Forelimb muscle (tissue), 1 donor: Measurements from ENCODE around the gene KAZN. TPM values are rescaled to one million over a fixed set of nuclear protein-coding genes. Genes with fewer than 3 reads are reported as not detected.

Experiments
- DNase-seq: peaks from one replicate; pipeline ENCODE4 v3.0.0-alpha.2; 2013; ENCODE audit warnings: low read depth
- polyA plus RNA-seq: library from polyadenylated mRNA; unstranded; fragments of 120-200 nt; gene quantifications from one replicate; pipeline ENCODE4 v1.2.1, GENCODE V29; 2013; ENCODE audit not compliant: insufficient read length

The KAZN gene
- polyA plus RNA-seq, 1 donor: 12.8 TPM

DNA sequence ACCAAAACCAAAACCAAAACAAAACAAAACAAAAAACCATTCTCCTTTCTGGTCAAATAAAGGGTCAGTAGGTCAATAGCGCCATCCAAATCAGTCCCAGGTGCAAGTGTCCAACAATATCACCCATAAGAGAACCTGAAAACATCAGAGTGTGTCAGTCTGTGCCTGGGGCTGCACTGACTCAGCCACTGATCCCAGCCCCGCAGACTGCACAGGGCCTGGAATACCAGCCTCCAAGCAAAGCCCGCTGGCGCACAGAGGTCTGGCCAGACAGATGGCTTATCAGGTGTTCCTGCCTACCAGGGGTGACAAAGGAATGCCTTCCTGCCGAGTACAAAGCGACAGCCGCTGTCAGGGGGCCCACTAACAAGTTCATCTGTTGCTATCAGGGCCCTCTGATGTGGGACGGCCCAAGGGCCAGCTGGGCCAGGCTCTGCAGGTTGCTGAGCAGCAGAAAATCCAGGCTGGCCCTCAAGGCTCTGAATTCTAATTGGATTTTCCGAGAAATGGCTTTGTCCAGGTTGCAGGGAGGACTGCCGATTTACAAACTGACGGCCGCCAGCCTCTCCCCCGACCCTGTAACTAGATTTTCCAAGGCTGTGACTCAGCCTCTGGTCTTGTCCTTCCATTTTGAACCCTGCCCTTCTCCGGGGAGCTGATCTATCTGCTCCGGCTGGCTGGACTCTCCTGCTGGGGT lies 541.3 kb downstream of the KAZN start:
- no peak for DNase-seq

DNA sequence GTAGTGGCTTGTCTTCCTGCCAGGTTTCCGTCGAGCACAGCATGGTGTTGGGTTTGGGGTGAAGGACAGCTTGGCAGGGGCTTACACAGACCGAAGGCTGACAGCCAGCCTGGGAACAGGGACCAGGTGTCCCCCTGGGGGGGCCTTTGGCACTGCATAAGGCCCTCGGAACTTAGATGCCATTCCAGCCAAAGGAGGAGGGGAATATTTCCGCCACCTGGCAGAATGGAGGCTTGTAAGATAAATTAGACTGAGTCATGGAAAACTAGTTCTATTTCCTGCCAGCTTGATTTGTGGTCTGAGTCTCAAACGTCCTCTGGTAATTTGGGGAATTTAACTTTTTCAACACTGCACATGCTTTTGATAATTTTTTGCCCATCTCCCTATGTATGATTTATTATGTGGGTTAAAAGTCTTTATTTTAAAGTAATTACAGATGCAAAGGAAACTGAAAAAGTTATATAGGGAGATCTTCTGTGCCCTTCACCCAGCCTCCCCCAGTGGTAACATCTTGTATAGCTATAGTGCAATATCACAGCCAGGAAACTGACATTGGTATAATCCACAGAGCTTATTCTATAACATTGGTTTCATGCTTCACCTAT lies 543.6 kb downstream of the KAZN start:
- DNase-seq: no peak

DNA sequence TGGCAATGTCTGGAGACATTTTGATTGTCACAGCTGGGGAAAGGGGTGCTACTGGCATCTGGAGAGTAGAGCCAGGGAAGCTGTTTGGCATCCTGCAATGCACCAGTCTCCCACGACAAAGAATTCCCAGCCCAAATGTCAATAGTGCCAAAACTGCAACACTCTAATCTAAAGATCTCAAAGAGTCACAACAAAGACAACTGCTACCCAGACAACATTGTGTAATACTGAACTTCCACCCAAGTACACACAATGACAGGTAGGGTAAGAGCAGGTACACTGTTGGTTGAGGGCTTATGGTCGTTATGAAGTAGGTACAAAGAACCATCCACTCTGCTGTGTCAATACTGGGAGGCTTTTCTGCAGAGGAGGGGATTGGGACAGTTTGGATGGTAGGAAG lies 546.8 kb downstream of the KAZN start:
- no peak for DNase-seq

DNA sequence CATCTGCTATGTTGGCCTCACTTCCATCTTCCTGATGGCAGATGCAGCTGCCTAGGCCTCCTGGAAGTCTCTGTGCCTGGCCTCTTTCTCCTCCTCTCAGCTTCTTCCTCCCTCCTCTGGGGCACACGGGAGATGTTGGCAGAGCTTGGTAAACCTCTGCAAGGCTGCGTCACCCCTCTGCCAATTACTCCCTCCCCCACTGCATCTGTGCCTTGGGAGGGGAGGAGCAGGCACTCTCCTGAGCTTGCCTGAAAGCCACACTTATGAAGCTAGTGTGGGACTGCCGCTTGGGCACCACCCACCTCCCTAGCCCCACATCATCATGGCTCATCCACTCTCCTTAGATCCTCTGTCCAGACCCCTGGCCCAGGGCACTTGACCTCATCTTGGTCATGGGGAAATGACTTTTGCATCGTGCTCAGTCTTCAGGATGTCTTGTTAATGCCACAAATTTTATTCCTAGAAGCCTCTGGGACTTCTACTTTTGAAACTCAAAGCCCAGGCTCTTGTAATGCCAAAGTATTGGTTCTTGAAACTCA lies 547.7 kb downstream of the KAZN start:
- no peak for DNase-seq

DNA sequence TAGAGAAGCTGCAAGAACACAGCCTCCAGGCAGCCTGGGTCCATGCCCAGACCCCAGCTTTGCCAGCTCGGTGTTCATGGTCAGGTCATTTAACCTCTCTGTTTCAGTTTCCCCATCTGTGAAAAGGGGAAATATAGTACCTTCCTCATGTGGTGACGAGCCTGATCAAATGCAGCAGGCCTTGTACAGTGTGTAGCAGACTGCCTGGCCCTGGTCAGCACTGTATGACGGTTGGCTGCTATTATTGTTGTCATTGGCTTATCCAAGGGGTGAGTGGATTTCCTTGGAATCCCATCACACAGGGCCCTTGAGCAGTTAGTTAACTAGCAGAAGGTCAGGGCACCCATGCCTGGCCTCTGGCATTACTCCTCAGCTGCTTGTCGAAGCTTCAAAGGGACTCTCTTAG lies 548.5 kb downstream of the KAZN start:
- DNase-seq: no peak

DNA sequence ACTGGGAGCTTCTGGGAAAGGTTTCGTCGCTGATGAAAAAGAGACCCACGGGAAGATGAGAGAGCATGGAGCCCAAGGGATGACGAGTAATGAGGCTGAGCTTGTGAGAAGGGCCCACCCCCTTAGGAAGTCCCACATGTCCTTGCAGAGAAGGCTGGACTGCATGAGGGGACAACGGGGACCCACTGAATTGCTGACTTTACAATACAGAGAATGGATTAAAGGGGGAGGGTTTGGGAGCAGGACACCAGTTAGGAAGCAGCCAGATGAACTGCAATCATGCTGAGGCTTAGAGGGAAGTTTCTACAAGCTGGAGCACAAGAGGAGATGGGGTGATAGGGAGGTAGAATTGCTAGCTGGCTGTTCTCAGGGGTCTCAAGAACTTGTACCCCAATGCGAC lies 549.5 kb downstream of the KAZN start:
- no peak for DNase-seq

DNA sequence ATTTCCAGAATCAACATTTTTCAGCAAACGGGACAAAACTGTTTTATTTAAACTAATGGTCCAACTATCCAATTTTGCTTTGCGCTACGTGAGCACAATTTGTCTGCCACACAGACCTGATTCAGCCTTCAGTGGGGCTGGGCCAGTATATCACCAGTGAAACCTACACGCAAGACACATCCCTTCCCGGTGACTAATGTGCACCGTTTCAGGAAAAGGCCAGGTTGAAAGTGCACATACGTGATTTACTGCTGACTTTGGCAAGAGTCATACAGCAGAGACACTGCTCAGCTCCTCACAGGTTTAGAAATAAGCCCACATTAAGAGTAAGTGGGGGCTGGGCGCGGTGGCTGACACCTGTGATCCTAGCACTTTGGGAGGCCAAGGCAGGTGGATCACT lies 550.0 kb downstream of the KAZN start:
- no peak for DNase-seq

DNA sequence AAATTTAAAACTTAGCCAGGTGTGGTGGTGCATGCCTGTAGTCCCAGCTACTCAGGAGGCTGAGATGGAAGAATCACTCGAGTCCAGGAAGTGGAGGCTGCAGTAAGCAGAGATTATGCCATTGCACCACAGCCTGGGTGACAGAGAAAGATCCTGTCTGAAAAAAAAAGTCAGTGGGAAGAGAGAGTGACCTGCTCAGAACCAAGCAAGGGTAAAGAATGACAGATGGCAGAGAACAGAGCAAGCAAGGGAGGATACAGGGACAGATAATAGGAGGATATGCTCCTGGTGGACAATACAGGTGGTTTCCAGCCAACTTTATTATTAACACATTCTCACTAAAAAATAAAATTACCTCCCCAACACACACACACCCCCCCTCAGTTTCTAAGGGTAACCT lies 550.5 kb downstream of the KAZN start:
- no peak for DNase-seq

DNA sequence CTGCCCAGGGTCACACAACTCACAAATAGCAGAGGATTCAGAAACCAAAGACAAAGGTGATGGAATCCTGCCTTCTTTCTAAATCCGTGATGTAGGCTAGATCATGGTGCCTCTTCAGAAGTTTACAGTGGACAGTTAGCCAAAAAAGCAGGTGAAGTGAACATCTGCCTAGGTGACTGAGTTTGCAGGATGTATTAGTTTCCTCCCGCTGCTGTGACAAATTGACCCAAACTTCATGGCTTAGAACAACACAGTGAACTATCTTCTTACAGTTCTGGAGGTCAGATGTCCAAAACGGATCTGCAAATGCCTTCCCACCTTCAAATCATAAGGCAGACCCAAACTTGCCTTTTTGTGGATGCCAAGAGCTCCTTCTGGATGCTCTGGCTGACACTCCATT lies 551.9 kb downstream of the KAZN start:
- no peak for DNase-seq

DNA sequence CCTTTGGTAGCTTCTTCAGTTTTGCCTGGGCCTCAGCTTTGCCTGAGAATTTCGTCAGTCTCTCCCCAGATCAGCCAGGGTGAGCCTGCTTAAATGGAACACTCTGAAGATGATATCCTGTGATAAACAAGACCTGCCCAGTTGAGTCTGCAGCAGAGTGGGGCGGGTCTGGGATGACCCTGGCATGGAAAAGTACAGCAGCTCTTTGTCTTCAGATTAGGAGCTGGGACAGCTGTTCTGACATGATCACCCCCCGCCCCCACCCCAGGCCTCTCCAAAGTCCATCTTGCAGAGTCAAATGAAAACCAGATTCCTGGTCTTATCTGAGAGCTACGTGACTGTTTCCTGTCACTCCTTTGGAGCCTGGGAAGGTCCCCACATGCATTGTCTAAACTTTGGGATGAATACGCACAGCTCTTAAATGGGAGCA lies 552.9 kb downstream of the KAZN start:
- DNase-seq: no peak

DNA sequence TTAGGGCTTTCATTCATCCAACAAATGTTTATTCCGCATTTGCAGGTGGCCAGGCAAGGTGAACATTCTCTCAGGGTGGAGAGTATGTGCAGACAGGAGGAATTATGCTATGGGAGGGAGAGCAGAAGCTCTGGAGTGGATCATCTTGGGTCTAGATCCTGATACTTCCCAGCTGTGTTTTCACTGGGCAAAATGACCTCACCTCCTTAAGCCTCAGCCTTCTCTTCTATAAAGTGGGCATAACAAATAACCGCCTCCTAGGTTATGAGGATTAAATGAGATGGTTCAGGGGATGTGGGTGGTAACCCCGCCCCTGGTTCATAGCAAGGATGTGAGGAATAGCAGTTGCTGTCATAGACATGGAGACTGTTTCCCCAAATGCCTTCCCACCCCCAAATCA lies 553.4 kb downstream of the KAZN start:
- no peak for DNase-seq

DNA sequence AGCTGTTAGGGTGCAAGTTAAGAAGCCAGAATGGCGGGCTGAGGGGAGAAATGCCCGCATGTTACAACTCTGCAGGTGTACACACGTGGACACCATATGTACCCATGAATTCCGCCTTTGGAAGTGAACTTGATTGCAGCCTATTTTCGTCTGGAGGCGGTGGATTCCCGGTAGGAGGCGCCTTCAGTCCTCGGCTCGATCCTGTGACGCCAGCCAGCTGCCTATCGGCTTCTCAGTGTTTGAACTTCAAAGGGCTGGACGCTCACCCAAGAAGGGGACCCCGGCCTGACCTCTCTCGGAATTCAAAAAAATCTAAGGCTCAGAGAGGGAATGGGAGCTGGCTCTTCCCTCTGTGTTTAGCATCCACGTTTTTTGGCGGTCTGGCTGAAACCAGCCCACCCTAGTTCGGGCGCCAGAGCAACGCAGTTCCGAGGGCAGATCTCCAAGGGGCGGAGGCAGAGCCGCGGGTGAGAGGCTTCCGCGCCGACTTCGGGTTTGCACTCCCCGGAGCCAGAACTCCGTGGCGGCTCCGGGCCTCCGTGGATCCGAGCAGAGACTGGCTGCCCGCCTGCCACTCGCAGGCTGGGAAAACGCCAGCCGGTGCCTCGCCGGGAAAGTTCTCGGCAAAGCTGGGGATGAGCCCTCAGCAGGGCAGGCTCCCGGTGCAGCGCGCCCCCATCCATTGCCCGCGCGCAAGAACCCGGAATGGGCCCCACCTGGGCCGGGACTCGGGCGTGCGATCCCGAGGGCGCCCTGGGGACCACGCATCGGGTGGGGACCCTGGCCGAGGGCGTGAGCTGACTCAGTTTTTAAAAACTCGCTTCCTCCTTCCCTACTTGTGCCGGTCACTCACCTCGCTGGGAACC lies 554.1 kb downstream of the KAZN start:
- DNase-seq: no peak

DNA sequence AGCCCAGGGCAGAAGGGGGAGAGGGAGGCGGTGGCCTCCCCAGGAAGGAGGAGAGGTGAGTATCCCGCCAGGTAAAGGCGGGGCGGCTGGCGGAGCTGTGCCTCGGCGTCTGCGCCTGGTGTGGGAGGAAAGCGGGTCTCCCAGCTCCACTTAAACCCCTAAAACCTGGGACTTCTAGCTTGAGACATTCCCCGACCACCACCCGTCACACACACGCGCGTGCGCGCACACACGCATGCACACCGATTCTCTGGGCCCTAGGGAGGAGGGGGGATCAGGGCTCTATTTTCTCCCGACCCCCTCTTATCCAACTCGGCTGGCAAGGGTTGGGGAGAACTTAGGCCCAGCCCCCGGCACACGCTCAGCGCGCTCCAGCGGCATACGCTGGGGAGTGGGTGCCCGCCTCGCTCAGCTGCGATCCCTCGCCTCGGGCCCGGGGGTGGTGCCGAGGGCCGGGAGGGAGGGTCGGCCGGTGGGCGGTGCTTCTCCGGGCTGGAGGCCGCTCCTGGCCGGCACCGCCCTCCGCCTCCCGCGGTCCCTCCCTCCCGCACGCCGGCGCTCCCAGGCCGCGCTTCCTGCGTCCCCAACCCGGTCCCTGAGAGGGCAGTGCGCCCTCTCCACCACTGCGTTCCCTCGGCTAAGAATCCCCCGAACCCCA lies 554.8 kb downstream of the KAZN start, which contains the start of gene TMEM51:
Gene TMEM51 (plus strand): TSS at position 564 of the 658 bp plus-strand sequence. CDS start 61,341 bp downstream, outside the sequence.
- DNase-seq: no peak

DNA sequence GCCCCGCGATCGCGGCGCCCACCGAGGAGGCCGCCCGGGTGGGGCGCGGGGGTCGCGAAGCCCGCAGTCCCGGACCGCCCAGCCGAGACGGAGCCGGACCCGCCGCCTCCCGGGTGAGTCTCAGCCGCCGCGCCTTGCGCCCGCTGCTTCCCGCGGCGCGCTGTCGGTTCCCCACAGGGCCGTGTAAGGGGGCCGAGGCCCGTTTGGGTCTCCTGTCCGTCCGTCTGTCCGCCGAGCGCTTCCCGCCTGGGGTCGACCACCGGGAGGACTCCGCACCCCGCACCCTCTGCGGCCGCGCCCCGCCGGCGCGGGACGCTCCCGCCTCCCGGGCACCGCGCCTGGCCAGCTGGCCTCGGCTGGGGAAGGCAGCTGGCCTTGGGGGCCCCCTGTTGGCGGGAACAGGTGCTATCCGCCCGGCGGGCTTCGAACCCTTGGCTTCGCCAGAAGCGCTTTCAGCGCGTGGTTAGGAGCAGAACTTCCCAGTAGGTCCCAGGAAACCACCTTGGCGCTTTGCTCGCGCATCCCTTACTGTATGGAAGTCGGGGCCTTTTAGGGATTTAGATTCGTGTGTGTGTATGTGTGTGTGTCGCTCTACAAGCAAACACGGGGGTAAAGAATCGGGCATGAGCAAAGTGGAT lies 555.5 kb downstream of the KAZN start:
- no peak for DNase-seq

DNA sequence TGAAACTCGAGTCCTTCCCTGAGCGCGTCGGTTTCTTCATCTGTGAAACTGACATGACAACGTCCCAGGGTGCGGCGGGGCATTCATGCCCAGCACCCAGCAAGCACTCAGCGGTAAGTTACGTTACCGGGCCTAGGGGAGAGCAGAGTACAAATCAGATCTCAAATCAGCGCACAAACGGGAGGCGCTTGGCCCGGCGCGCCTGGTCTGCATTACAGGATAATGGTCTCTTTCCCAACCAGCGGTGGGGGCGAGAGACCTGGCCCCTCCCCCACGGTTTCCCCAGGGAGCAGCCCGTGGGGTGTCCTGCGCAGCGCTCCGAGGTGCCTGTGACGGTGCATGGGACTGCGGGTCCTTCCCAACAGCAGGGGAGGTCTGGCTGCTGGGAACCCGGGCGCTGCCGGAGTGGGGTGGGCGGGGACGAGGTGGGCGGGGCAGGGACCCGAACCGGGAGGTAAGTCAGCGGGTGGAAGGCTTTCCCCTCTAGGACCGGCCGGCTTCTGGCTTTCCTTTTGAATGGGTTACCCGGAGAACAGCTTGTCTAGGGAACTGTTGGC lies 556.1 kb downstream of the KAZN start:
- no peak for DNase-seq

DNA sequence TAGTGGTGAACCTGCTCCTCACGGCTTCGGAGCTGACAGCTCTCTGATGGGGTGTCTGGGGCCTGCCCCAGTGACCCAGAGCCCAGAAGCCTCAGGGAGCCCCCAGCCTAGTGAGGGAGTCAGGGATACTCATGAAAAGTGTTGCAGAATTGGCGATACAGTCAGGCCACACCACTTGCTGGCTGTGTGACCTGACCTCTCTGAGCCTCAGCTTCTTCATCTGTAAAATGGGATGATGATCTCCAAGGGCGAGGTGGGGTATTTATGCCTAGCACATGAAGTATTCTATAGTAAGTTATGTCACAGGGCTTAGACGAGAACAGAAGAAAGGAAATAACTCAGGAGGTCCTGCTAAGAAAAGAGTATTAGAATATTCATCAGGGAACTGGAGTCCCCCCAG lies 556.7 kb downstream of the KAZN start:
- DNase-seq: no peak

DNA sequence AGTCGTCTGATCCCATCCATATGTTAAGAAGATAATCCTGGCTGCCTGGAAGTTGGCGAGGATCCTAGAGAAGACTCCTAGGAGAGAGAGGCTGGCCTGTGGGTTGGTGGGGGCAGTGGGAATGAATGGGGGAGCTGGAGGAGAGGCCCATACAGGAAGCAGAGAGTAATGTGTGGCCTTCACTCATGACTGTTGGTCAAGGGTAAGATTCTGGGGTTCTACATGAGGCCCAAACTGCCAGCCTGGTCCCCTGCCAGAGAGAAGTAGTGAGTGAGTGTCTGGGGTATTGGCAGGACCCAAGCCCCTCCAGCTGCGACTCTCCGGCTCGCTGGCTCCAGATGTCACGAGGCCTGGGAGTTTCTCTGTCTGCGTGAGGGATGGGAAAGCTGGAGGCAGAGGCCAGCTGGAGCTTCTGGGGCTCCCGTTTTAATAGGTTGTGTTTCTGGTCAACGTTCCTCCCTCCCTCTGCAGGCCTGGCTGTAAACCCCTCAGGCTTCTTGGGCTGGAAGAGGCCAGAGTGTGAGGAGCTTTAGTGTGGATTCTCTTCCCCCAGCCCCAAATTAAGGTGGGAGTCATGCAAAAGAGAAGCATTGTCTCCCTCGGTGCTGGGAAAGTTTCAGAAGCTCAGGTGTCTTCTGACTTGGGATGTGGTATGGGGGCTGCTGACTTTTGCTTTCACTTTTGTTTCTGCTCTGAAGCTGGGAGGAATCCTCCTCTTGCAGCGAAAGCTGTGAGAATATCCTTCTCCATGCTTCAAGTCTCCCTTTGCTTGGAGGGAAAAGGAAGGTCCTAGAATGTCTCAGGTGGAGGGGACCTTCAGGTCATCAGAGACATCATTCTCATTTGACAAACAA lies 557.6 kb downstream of the KAZN start:
- DNase-seq: no peak

DNA sequence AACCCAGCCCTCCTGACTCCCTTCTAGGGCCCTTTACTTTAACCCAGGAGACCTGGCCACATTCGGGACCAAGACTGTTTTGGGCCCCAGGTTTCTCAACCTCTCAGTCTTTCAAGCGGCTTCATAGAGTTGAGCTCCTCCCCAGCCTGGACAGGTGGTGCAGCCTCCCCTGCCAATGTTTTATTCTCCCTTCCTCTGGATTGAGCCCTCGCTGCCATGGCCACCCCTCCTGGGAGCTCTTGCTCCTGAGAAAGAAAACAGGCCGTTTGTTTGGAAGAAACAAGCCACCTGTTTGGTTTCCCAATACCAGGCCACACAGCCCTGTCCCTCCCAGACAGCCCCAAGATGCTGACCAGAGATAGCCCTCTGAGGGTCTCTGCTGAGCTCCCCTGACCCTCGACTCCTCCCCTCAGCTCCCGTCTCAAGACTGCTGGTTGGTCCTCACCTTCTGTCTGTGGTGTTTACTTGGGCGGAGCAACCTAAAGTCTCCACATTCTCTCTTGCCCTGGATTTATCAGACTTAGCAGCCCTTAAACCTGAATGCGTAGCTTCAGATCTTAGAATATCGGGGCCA lies 558.4 kb downstream of the KAZN start:
- no peak for DNase-seq

DNA sequence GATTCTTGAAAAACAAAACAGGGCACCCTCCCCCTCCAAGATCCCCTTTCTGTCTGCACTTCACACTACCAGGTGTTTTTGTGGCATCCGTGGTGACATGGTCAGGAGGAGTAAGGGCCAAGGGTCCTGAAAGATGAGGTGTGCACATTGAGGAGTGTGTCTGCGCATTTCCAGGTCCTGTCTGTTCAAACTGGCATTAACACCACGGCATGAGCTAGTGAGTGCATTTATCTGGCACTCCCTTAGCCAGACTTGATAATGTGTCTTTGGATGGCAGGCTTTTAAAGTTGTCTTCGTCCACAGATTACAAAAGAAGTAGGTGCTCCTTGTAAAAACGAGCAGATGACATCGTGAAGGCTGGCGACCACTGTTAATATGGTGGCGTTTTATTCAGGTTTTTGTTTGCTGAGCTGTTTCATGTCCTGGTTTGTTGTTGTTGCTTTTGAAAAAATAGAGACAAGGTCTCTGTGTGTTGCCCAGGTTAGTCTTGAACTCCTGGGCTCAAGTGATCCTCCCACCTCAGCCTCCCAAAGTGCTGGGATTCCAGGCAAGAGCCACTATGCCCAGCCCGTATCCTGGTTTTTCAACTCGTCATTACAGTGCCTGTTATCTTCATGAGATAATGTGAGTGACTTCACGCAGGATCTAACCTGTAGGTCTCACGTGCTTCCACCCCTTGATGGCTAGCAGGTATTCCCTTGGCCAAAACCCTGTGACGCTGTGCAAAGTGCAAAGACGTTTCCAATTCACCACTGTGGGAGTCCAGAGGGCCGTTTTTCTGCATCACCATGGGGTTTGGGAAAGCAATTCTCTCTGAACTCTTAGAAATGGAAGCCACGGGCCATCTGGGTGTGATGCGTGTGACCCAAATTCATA lies 559.3 kb downstream of the KAZN start:
- DNase-seq: no peak
